GM19239 (cell line): ENCODE results near the gene IDUA.

Experiments
- DNase-seq: peaks from one replicate; pipeline ENCODE4 v3.0.0; 2011; ENCODE audit warnings: low spot score; ENCODE audit not compliant: insufficient read length
- FAIRE-seq: peaks from 2 replicates; lab custom pipeline; 2011; peaks lifted over from hg19 to GRCh38; lab: Jason Lieb, UNC

IDUA gene

DNA sequence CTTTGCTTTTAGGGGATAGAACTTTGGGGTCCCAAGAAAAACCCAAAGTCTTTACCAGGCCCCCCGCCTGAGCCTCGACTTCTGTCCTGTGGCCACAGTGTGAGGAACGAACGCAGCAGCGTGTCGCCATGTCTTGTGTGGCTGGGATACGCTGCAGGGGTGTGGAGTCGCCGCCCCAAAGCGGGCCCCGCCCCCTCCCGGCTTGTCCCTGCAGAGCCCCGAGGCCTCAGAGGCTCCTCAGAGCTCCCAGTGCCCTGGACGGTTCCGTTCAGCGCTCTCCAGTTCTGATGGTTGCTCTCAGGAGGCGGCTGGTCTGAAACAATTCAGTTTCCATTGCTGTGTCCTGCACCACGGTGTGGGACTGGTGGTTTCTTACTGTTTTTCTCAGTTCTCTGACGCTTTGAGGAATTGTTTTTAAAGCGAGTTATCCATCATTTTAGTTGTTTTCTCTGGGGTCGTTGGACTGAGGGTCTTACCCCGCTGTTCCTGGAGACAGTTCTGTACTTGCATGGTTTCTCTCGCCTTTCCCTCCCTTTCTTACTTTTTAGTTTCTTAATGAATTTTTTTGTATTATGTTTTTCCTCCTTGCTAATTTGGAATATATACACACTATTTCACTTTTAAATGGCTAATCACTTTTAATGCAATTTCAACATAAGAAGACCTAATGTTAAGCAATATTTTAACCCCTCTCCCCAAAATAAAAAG is 1.6 kb upstream of the IDUA start:
- peak; percentile 68 for DNase-seq
- FAIRE-seq, result no peak

GRCh38 chr4:986428-986878 is 391 bp upstream of the IDUA start:
- DNase-seq (no peak), FAIRE-seq (peak; percentile 37)

DNA sequence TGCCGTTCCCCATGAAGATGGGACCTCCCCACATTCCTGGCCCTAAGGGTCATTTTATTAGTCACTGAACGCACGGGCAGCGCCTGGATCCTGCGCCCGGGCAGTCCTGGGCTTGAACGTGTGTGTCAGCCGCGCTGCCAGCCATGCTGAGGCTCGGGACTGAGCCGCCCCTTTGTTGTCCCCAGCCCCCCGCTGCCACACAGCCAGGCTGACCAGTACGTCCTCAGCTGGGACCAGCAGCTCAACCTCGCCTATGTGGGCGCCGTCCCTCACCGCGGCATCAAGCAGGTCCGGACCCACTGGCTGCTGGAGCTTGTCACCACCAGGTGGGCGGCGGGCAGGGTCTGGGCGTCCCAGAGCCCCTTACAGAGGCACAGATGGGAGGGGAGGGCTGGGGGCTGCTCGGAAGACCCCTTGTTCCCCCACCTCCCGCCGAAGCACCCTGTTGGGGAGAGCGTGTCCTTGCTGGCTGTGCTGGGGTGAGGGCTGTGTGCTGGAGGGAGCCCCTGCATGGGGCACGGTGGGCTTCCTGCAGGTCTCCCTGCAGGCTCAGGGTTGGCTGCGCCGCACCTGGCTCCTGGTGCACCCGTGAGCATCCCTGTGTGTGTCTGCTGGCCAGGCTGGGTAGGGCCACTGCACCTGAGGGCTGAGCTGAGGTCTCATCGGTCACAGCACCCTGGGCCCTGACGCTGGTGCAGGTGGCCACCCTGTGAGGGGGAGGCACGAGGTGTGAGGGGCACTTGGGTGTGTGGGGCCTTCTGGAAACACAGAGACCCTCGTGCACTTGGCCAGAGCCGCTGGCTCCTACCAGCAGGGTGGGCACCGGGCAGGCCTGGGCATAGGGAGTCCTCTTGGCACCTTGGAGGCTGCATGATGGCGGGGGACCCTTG is 1.0 kb downstream of the IDUA start:
- DNase-seq (no peak), FAIRE-seq (no peak)

DNA sequence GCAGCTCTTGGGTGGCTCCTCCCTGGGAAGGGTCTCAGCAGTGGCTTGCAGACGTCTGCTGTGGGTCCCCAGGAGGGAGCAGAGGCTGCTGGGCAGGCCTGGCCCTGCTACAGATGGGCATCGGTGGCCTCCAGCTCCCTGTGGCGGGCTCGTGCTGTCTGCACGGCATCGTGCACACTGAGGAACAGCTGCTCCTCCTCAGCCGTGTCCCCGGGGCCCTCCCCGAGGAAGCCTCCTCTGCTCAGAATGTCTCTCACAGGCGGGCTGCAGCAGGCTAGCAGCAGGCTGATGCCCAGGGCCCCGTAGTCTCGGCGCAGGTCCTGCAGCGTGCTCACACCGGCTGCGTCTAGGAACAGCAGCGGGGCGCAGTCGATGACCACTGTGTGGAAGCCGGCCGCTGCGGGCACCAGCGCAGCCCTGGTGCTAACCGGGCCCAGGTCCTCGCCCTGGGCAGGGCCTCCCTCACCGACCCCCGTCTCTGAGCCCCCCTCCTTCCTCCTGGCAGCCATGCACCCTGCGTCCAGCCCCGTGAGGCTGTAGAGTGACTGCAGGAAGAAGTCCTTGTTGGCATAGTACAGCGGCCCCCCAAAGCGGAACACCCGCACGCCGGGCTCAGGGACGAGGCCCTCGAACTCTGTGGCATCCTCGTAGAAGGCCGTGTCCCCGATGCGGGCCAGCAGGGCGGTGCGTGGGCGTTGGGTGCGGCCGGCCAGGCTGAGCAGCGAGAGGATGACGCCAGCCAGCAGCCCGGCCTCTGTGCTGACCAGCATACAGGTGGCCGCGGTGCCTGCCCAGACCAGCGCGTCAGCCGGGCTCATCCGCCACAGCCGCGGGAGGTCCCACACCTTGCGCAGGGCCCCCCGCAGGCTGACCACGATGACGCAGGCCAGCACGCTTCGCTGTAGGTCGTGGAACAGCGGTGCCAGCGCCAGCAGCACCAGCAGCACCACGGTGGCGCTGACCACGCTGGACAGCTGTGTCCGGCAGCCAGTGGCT is 2.2 kb downstream of the IDUA start:
- FAIRE-seq (no peak), DNase-seq (no peak)

GRCh38 chr4:989722-990471 is 3.1 kb downstream of the IDUA start:
- FAIRE-seq, result no peak
- no peak for DNase-seq

GRCh38 chr4:990746-991367 is 4.0 kb downstream of the IDUA start:
- no peak for DNase-seq
- no peak for FAIRE-seq

GRCh38 chr4:991451-992296 is 4.8 kb downstream of the IDUA start:
- no peak for DNase-seq
- no peak for FAIRE-seq

GRCh38 chr4:992297-993110 is 5.7 kb downstream of the IDUA start:
- FAIRE-seq (no peak), DNase-seq (no peak)

DNA sequence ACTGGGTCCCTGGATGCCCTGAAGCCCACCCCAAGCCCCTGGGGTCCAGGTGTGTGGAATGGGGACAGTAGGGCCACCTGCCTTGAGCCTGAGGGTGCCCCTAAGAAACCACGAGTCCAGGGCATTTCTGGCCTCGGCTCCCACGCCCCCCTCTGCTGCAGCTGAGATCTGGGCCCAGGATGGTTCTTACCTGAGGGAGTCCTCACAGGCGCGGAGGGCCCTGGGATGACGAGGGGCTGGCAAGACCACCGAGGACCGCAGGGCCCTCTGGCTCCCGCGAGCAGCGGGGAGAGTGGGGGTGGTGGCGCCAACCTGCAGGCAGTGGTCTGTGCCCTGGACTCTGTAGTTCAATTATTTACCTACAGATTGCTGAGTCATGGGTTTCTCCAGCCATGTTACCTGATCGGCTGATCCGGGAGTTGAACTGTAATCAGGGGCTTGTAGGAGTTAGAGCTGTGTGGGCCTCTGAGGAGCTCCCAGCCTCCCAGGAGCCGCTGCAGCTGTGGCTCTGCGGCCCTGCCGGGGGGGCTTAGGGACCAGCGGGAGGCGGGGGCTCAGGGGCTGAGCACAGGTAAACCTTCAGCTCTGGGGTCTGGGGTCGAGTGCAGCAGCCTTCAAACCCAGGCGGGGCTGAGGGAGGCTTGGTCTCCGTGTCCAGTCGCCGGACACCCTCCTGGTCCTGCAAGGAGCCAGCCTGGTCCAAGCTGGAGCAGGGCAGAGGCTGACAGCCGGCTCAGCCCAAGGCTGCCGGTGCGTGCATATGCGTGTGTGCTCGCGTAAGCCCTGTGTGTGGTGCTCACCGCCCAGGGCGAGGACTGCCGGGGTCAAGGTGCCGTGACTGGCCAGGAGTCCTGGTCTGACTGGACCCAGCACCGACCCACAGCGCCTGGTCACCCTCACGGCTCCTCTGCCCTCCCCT is 6.5 kb downstream of the IDUA start, which contains the start of gene SLC26A1:
TSS of gene SLC26A1 (minus strand) at position 294 of the 919 bp plus-strand sequence. CDS start 1,701 bp downstream, outside the sequence.
- FAIRE-seq (no peak), DNase-seq (no peak)

DNA sequence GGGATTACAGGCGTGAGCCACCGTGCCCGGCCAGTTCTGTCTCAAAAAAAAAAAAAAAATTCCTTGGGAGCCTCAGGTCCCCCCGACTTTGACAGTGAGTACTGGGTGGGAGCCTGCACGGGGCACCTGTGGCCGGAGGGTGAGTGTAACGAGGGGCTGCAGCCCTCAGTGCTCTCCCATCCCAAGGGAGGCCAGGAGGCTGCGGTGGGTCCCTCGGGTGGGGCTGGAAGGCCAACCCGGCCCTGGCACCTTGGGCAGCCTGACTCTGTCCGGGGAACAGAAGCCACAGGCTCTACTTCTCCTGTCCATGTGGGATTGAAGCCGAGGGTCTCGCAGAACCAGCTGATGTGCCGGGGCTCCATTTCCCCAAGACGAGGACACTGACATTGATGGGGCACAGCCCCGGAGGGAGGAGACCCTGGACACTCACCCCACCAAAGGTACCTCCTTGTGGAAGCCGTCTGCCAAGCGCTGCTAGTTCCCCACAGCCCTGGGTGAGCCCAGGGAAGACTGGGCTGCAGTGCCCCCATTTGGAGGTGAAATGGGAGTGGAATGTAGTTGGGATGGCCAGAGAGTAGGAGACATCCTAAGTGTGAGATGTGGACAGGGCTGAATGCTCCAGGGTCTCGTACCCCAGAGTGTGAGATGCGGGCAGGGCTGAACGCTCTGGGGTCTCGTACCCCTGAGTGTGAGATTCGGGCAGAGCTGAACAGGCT is 8.6 kb downstream of the IDUA start:
- DNase-seq, result no peak
- no peak for FAIRE-seq

GRCh38 chr4:996030-996996 is 9.5 kb downstream of the IDUA start:
- no peak for FAIRE-seq

GRCh38 chr4:996997-997374 is 10.1 kb downstream of the IDUA start:
- FAIRE-seq (no peak), DNase-seq (no peak)

More at GRCh38 chr4:996030-996996, 9.5 kb downstream of the IDUA start:
- DNase-seq, result no peak

DNA sequence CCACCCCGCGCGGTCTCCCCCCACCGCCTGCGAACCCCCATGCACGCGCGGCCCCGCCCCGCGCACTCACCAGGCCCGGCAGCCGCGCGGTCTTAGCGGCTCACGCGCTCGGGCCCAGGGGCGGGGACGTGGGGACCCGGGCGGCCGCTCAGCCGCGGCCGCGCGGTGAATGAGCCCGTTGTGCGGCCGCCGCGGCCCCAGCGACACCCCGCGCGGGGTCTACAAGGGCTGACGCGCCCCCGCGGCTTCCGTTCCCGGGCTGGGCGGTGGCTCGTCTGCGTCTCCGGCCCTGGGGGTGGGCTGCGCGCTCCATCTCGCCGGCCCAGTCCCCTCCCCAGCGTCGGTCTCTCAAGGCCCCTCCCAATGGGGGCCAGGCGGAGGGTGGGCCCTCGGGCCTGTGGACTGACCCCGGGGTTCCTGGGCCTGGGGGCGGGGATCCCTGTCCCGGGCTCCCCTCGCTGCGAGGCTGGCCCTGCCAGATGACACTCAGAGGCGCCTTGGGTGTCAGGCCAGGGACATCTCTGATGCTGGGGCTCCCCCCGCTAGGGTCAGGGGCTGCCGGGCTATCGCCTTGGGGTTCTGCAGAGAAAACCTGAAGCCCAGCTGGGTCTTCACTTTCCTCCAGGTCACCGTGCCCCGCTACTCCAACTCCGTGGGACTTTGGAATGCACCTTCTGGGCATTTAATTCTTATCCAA is 10.7 kb downstream of the IDUA start:
- DNase-seq (no peak), FAIRE-seq (no peak)

GRCh38 chr4:998096-998691 is 11.3 kb downstream of the IDUA start:
- DNase-seq, result no peak
- FAIRE-seq, result no peak
